ENCODE measurements around the gene DLX5. TPM values are rescaled to one million over a fixed set of nuclear protein-coding genes. Genes with fewer than 3 reads are reported as not detected.

DLX5 gene
- total and polyA plus RNA-seq, 4 donors = 1.1 to 1.4 TPM; not detected in 2

DNA sequence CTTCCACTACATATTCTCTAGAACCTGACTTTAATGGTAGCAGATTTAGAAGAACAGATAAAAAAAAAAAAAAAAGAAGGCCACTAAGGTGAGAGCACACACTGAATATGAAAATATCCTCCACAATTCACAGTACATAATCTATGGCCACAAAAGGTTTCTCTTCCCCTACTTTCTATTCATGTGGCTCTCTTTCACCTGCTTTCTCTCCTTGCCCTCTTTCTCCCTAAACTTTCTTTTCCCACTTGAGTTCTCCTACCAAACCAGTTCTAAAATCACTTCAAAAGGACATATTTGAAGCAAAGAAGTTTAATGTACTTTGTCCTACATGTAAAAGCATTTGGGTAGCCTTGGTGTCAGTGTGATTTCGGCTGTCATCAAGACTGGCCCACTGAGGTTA is 37.7 kb downstream of the DLX5 start:
- H3K27ac ChIP-seq (ENCODE audit: low read depth in 1 of 2, low read length in 2 of 2) = no peak overlapping the region
- no peaks in the 10 kb centered on the region for H3K4me1 ChIP-seq (ENCODE audit: control insufficient read depth in 1 of 2, insufficient read depth in 2 of 2, low read length in 2 of 2)
- ATAC-seq (ENCODE audit: low FRiP score) (no peak), DNase-seq (no peak)
- H3K9me3 ChIP-seq (ENCODE audit: control insufficient read depth, low read length) = no peaks in the 10 kb centered on the region
- H3K27me3 ChIP-seq (ENCODE audit: control insufficient read depth in 1 of 2, insufficient read depth in 2 of 2, low read length in 1 of 2) = no peaks in the 10 kb centered on the region
- H3K4me3 ChIP-seq (ENCODE audit: low read length in 2 of 2) = no peak overlapping the region
- intact Hi-C loops (cut with DNase I) = no loop called here
- 56 to 69% methylated on average over 1 of the region's 1 CpG for WGBS, 2 donors
- no peaks in the 10 kb centered on the region for H3K36me3 ChIP-seq (ENCODE audit: control insufficient read depth in 1 of 2, insufficient read depth in 2 of 2, low read length in 1 of 2)

DNA sequence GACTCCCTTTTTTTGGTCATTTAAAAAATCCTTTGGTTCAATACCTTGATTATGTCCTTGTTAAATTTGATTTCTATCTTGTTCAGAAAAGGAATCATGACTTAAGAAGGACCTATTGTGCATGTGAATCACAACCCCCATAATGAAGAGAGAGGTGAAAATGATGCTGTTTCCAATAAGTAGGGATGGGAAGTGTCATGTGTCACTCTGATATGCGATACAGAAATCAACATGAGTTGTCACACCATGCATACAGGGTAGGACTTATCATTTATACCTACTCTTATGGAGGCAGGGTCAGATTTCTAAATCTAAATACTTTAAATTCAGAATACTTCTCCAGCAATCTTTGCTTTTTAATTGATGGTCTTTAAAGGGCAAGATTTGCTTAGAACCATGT is 38.6 kb downstream of the DLX5 start:
- H3K9me3 ChIP-seq (ENCODE audit: control insufficient read depth, low read length) = no peaks in the 10 kb centered on the region
- H3K27me3 ChIP-seq (ENCODE audit: control insufficient read depth in 1 of 2, insufficient read depth in 2 of 2, low read length in 1 of 2) = no peaks in the 10 kb centered on the region
- no peaks in the 10 kb centered on the region for H3K4me1 ChIP-seq (ENCODE audit: control insufficient read depth in 1 of 2, insufficient read depth in 2 of 2, low read length in 2 of 2)
- no peak overlapping the region for H3K27ac ChIP-seq (ENCODE audit: low read depth in 1 of 2, low read length in 2 of 2)
- no peaks in the 10 kb centered on the region for H3K36me3 ChIP-seq (ENCODE audit: control insufficient read depth in 1 of 2, insufficient read depth in 2 of 2, low read length in 1 of 2)
- no peak overlapping the region for H3K4me3 ChIP-seq (ENCODE audit: low read length in 2 of 2)
- 38 to 49% methylated on average over 1 of the region's 1 CpG for WGBS, 2 donors
- no peak for ATAC-seq (ENCODE audit: low FRiP score)
- DNase-seq = no peak
- intact Hi-C loops (cut with DNase I) = no loop called here

GRCh38 chr7:96982586-96982985 is 42.0 kb downstream of the DLX5 start:
- Histone ChIP-seq H3K4me1 (ENCODE audit: control insufficient read depth in 1 of 2, insufficient read depth in 2 of 2, low read length in 2 of 2) (no peaks in the 10 kb centered on the region), H3K36me3 (ENCODE audit: control insufficient read depth in 1 of 2, insufficient read depth in 2 of 2, low read length in 1 of 2) (no peaks in the 10 kb centered on the region), H3K9me3 (ENCODE audit: control insufficient read depth, low read length) (no peaks in the 10 kb centered on the region), H3K4me3 (ENCODE audit: low read length in 2 of 2) (no peak overlapping the region), H3K27me3 (ENCODE audit: control insufficient read depth in 1 of 2, insufficient read depth in 2 of 2, low read length in 1 of 2) (no peaks in the 10 kb centered on the region), H3K27ac (ENCODE audit: low read depth in 1 of 2, low read length in 2 of 2) (no peak overlapping the region)
- DNase-seq (no peak), ATAC-seq (ENCODE audit: low FRiP score) (no peak)
- WGBS, 2 donors = 96 to 99% methylated on average over 1 of the region's 1 CpG
- intact Hi-C loops (cut with DNase I) = no loop called here

GRCh38 chr7:96979551-96980276 is 44.9 kb downstream of the DLX5 start:
- Histone ChIP-seq H3K4me1 (ENCODE audit: control insufficient read depth in 1 of 2, insufficient read depth in 2 of 2, low read length in 2 of 2) (no peaks in the 10 kb centered on the region), H3K27ac (ENCODE audit: low read depth in 1 of 2, low read length in 2 of 2) (no peak overlapping the region), H3K27me3 (ENCODE audit: control insufficient read depth in 1 of 2, insufficient read depth in 2 of 2, low read length in 1 of 2) (no peaks in the 10 kb centered on the region), H3K9me3 (ENCODE audit: control insufficient read depth, low read length) (no peaks in the 10 kb centered on the region), H3K36me3 (ENCODE audit: control insufficient read depth in 1 of 2, insufficient read depth in 2 of 2, low read length in 1 of 2) (no peaks in the 10 kb centered on the region), H3K4me3 (ENCODE audit: low read length in 2 of 2) (no peak overlapping the region)
- 92 to 94% methylated on average over 2 of the region's 2 CpGs for WGBS, 2 donors
- intact Hi-C loops (cut with DNase I) = no loop called here
- ATAC-seq (ENCODE audit: low FRiP score) (no peak), DNase-seq (no peak)

- Histone ChIP-seq H3K27me3 (ENCODE audit: control insufficient read depth in 1 of 2, insufficient read depth in 2 of 2, low read length in 1 of 2) (no peaks in the 10 kb centered on the region), H3K36me3 (ENCODE audit: control insufficient read depth in 1 of 2, insufficient read depth in 2 of 2, low read length in 1 of 2) (no peaks in the 10 kb centered on the region), H3K9me3 (ENCODE audit: control insufficient read depth, low read length) (no peaks in the 10 kb centered on the region), H3K27ac (ENCODE audit: low read depth in 1 of 2, low read length in 2 of 2) (no peak overlapping the region), H3K4me3 (ENCODE audit: low read length in 2 of 2) (no peak overlapping the region), H3K4me1 (ENCODE audit: control insufficient read depth in 1 of 2, insufficient read depth in 2 of 2, low read length in 2 of 2) (peaks cover 0 to 3% of the 10 kb centered on the region in 2 donors)
- intact Hi-C loops (cut with DNase I) = no loop called here
- ATAC-seq (ENCODE audit: low FRiP score) = no peak
- no peak for DNase-seq
Measured at GRCh38 chr7:96977445-96977844, 47.2 kb downstream of the DLX5 start.

DNA sequence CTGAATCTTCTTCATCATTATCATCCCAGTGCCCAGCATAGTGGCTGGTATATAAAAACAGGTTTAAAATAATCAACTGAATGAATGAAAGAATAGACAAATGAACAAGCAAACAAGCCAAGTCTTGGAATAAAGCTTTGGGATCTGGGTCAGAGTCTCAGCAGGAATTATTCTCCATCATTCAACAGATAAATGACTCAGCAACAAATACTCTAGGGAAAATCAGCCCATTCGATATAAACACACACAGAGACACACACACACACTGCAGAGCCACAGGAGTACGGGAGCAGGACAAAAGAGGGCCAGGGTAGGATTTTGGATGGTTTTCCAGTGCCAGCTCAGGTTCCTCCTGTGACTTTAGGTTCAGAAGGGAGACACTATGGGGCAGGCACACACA is 48.5 kb downstream of the DLX5 start:
- intact Hi-C loops (cut with DNase I) = no loop called here
- ATAC-seq (ENCODE audit: low FRiP score) (no peak), DNase-seq (no peak)
- Histone ChIP-seq H3K4me3 (ENCODE audit: low read length in 2 of 2) (no peak overlapping the region), H3K9me3 (ENCODE audit: control insufficient read depth, low read length) (no peaks in the 10 kb centered on the region), H3K27me3 (ENCODE audit: control insufficient read depth in 1 of 2, insufficient read depth in 2 of 2, low read length in 1 of 2) (no peaks in the 10 kb centered on the region), H3K36me3 (ENCODE audit: control insufficient read depth in 1 of 2, insufficient read depth in 2 of 2, low read length in 1 of 2) (no peaks in the 10 kb centered on the region), H3K4me1 (ENCODE audit: control insufficient read depth in 1 of 2, insufficient read depth in 2 of 2, low read length in 2 of 2) (peaks cover 0 to 3% of the 10 kb centered on the region in 2 donors), H3K27ac (ENCODE audit: low read depth in 1 of 2, low read length in 2 of 2) (no peak overlapping the region)
- WGBS, 2 donors = 27 to 64% methylated on average over 2 of the region's 2 CpGs

DNA sequence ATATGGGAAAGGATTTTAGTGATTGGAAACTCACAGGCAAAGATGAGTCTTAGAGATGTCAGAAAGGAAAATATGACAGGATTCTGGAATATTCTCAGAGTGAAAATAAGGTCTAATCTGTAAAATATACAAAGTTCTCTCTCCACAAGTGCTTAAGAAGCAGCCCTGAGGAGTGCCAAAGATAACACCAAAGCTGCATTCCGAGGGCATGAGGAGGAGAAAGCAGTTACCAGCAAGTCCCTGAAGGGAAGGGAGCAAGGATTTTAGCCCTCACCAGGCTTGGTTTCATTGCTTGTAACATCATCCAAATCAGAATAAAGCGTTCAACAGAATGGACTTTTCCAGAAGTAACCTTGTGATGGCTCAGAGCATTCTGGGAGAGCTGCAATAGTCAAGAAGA is 50.6 kb downstream of the DLX5 start:
- no peak overlapping the region for H3K27ac ChIP-seq (ENCODE audit: low read depth in 1 of 2, low read length in 2 of 2)

DNA sequence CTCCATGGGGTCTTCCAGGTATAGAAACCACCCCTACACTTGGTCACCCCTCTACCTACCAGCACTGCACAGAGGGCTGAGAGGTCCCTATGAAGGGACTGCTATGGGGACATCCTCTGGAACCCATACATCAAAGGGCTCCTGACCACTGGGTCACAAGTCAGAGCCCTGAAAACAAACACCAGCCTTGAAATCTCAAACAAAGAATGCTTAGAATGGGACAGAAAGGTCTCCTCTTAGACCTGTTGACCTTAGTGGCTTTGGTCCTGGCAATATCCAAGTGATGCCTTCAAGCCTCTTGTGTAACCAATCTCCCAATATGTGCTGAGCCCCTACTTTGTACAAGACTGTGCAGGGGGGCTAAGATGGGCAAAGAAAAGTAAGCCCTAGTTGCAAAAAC is 53.9 kb downstream of the DLX5 start:
- Histone ChIP-seq H3K4me3 (ENCODE audit: low read length in 2 of 2) (no peak overlapping the region), H3K36me3 (ENCODE audit: control insufficient read depth in 1 of 2, insufficient read depth in 2 of 2, low read length in 1 of 2) (no peaks in the 10 kb centered on the region), H3K27ac (ENCODE audit: low read depth in 1 of 2, low read length in 2 of 2) (no peak overlapping the region), H3K4me1 (ENCODE audit: control insufficient read depth in 1 of 2, insufficient read depth in 2 of 2, low read length in 2 of 2) (peaks cover 0 to 3% of the 10 kb centered on the region in 2 donors), H3K9me3 (ENCODE audit: control insufficient read depth, low read length) (no peaks in the 10 kb centered on the region), H3K27me3 (ENCODE audit: control insufficient read depth in 1 of 2, insufficient read depth in 2 of 2, low read length in 1 of 2) (no peaks in the 10 kb centered on the region)
- ATAC-seq (ENCODE audit: low FRiP score) = no peak
- DNase-seq = no peak
- intact Hi-C loops (cut with DNase I) = no loop called here

More for the DNA sequence above, 50.6 kb downstream of the DLX5 start:
- intact Hi-C loops (cut with DNase I) = no loop called here
- H3K4me1 ChIP-seq (ENCODE audit: control insufficient read depth in 1 of 2, insufficient read depth in 2 of 2, low read length in 2 of 2) = peaks cover 0 to 3% of the 10 kb centered on the region in 2 donors
- H3K36me3 ChIP-seq (ENCODE audit: control insufficient read depth in 1 of 2, insufficient read depth in 2 of 2, low read length in 1 of 2) = no peaks in the 10 kb centered on the region
- DNase-seq = peak in 1 of 2 donors; percentile 53
- no peaks in the 10 kb centered on the region for H3K27me3 ChIP-seq (ENCODE audit: control insufficient read depth in 1 of 2, insufficient read depth in 2 of 2, low read length in 1 of 2)
- 0 to 6% methylated on average over 2 of the region's 2 CpGs for WGBS, 2 donors
- no peaks in the 10 kb centered on the region for H3K9me3 ChIP-seq (ENCODE audit: control insufficient read depth, low read length)
- no peak overlapping the region for H3K4me3 ChIP-seq (ENCODE audit: low read length in 2 of 2)
- peak; percentile 65 for ATAC-seq (ENCODE audit: low FRiP score)

Data from aorta (tissue), 5 donors.